Trophoblast cell (in vitro differentiated cells and primary cell): ENCODE measurements around the gene RPLP1.
A peak's percentile ranks its signal among the peaks of the same experiment; 100 is the strongest.

Experiments
- DNase-seq, 2 donors: peaks; one replicate each; pipeline ENCODE4 v3.0.0-alpha.2; 2016
- H2AFZ ChIP-seq: 2 replicates; pipeline ENCODE4 v1.6.1; 2013; ENCODE audit warnings: low read length, moderate library complexity, mild to moderate bottlenecking; ENCODE audit not compliant: insufficient read depth, poor library complexity
- H2AK5ac ChIP-seq: 2 replicates; pipeline ENCODE4 v1.6.1; 2013; ENCODE audit warnings: mild to moderate bottlenecking, low read length
- H2BK120ac ChIP-seq: 2 replicates; pipeline ENCODE4 v1.6.1; 2013; ENCODE audit warnings: low read length, mild to moderate bottlenecking, moderate library complexity; ENCODE audit not compliant: insufficient read depth, poor library complexity
- H2BK12ac ChIP-seq: 2 replicates; pipeline ENCODE4 v1.6.1; 2013; ENCODE audit warnings: mild to moderate bottlenecking, low read length, moderate library complexity
- H2BK5ac ChIP-seq: 2 replicates; pipeline ENCODE4 v1.6.1; 2013; ENCODE audit warnings: low read length, low read depth, moderate library complexity, mild to moderate bottlenecking; ENCODE audit not compliant: poor library complexity
- H3K14ac ChIP-seq: 2 replicates; pipeline ENCODE4 v1.6.1; 2013; ENCODE audit warnings: mild to moderate bottlenecking, low read length
- H3K18ac ChIP-seq: 2 replicates; pipeline ENCODE4 v1.6.1; 2013; ENCODE audit warnings: mild to moderate bottlenecking, low read length
- H3K23ac ChIP-seq: 2 replicates; pipeline ENCODE4 v1.6.1; 2013; ENCODE audit warnings: low read length
- H3K27ac ChIP-seq: 2 replicates; pipeline ENCODE4 v1.5.1; 2013; ENCODE audit warnings: low read depth, mild to moderate bottlenecking, inconsistent platforms, low read length, moderate library complexity
- H3K27me3 ChIP-seq: 2 replicates; pipeline ENCODE4 v1.6.1; 2013; ENCODE audit warnings: inconsistent platforms, mild to moderate bottlenecking, low read length, moderate library complexity; ENCODE audit not compliant: insufficient read depth
- H3K36me3 ChIP-seq, 2 experiments: 1 replicate in 1 of 2; 2 replicates in 1 of 2; pipeline ENCODE4 v1.6.1; 2013; ENCODE audit warnings: low read length in 2 of 2, mild to moderate bottlenecking in 2 of 2, moderate library complexity in 1 of 2; ENCODE audit not compliant: insufficient read depth in 2 of 2, control insufficient read depth in 1 of 2
- H3K4ac ChIP-seq: 2 replicates; pipeline ENCODE4 v1.6.1; 2013; ENCODE audit warnings: low read depth, mild to moderate bottlenecking, low read length, moderate library complexity
- H3K4me1 ChIP-seq, 2 experiments: 1 replicate in 1 of 2; 2 replicates in 1 of 2; pipeline ENCODE4 v1.6.1; 2013; ENCODE audit warnings: low read length in 2 of 2, mild to moderate bottlenecking in 2 of 2, moderate library complexity in 1 of 2; ENCODE audit not compliant: insufficient read depth in 2 of 2, control insufficient read depth in 1 of 2
- H3K4me2 ChIP-seq: 2 replicates; pipeline ENCODE4 v1.6.1; 2013; ENCODE audit warnings: inconsistent platforms, mild to moderate bottlenecking, low read length, moderate library complexity
- H3K4me3 ChIP-seq: 2 replicates; pipeline ENCODE4 v1.5.1; 2013; ENCODE audit warnings: mild to moderate bottlenecking, low read depth, low read length, inconsistent platforms
- H3K79me1 ChIP-seq: one replicate; pipeline ENCODE4 v1.6.1; 2013; ENCODE audit warnings: low read length
- H3K79me2 ChIP-seq: 2 replicates; pipeline ENCODE4 v1.6.1; 2013; ENCODE audit warnings: low read length, mild to moderate bottlenecking; ENCODE audit not compliant: control insufficient read depth, insufficient read depth, poor library complexity
- H3K9ac ChIP-seq: 2 replicates; pipeline ENCODE4 v1.6.1; 2013; ENCODE audit warnings: mild to moderate bottlenecking, low read length
- H3K9me3 ChIP-seq: 2 replicates; pipeline ENCODE4 v1.6.1; 2013; ENCODE audit warnings: low read depth, mild to moderate bottlenecking, control low read depth, inconsistent platforms, low read length; ENCODE audit not compliant: insufficient read depth
- H4K12ac ChIP-seq: 2 replicates; pipeline ENCODE4 v1.6.1; 2013; ENCODE audit warnings: low read depth, mild to moderate bottlenecking, low read length, moderate library complexity
- H4K8ac ChIP-seq: 2 replicates; pipeline ENCODE4 v1.6.1; 2013; ENCODE audit warnings: low read depth, mild to moderate bottlenecking, low read length, moderate library complexity
- H4K91ac ChIP-seq: one replicate; pipeline ENCODE4 v1.6.1; 2013; ENCODE audit warnings: low read depth, mild to moderate bottlenecking, low read length, moderate library complexity
- WGBS: extraction: QIAGEN DNeasy Blood & Tissue Kit; methylation state at CpG from one replicate; pipeline ENCODE4 v1.1.7; 2013; ENCODE audit warnings: missing lambda C conversion rate; ENCODE audit not compliant: insufficient read length, insufficient coverage; ENCODE audit errors: extremely low coverage; 5-methylcytosine and 5-hydroxymethylcytosine counted together

Gene RPLP1

DNA sequence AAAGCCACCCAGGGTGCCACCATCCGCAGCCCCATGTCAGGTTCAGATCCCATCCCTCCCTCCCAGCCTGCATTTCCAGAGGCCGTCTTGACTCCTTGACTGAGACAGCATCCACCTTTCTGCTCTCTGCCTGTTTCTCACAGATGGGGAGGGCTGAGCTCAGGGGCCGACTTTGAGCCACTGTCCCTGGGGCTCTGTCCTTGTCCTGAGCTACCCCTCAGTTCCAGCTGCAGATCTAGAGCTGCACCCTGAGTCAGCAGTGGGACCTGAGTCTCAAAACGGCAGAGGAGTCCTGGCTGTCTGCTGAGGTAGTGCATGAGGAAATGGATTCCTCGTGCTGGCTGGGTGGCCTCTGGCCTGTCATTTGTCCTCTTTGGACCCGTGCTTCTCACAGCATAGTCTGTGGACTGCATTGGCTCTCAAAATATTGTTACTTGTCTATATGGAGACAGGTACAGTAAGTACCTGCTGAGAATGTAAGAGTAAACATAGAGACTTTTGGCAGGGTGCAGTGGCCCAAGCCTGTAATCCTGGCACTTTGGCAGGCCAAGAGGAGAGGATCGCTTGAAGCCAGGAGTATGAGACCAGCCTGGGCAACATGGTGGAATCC is 22.3 kb downstream of the RPLP1 start:
- no peak overlapping the region for H3K18ac ChIP-seq
- no peak overlapping the region for H2BK120ac ChIP-seq
- H4K91ac ChIP-seq: no peak overlapping the region
- no peak overlapping the region for H3K4ac ChIP-seq
- no peak overlapping the region for H2BK12ac ChIP-seq
- no peaks in the 10 kb centered on the region for H3K36me3 ChIP-seq
- H3K79me2 ChIP-seq: no peaks in the 10 kb centered on the region
- H4K12ac ChIP-seq: no peak overlapping the region
- H2AFZ ChIP-seq: no peak overlapping the region
- H3K79me1 ChIP-seq: no peaks in the 10 kb centered on the region
- no peak overlapping the region for H3K27ac ChIP-seq
- no peak overlapping the region for H3K14ac ChIP-seq
- H2AK5ac ChIP-seq: no peak overlapping the region
- H3K23ac ChIP-seq: no peak overlapping the region
- peak in 1 of 2 donors; percentile 18 for DNase-seq
- no peaks in the 10 kb centered on the region for H3K9me3 ChIP-seq
- H2BK5ac ChIP-seq: no peak overlapping the region
- H3K27me3 ChIP-seq: no peaks in the 10 kb centered on the region
- no peaks in the 10 kb centered on the region for H3K4me1 ChIP-seq
- no peak overlapping the region for H3K9ac ChIP-seq
- H4K8ac ChIP-seq: peak overlapping the region; percentile 31
- H3K4me3 ChIP-seq: no peak overlapping the region
- H3K4me2 ChIP-seq: no peak overlapping the region
- WGBS: no CpG with 5 or more reads among the region's 7 CpGs

DNA sequence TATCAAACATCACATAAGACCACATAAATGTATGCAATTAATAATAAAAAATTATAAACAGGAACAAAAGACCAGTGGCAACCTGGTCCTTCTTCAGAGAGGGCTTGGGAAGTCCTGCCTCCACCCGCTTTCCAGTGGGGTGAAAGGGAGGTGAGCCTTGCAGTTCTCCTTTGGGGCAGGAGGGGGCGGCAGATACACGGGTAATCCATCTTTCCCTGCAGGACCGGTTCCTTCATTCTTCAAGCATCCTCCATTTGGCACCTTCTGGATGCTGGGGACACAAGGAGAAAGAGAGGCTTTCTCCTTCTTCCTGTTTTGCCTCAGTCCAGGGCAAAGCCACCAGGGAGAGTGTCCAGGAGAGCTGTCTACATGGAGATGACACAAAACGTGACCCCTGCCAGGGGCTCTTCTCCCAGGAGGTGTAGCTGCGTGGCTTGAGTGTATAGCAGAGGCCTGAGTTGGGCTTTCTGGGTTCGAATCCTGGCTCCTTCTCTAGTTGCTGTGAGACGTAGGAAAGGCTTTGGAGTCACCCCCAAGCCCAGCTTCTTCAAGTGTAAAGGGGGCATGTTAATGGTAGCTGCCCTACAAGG is 23.2 kb downstream of the RPLP1 start:
- no peak overlapping the region for H4K91ac ChIP-seq
- no peak overlapping the region for H2BK12ac ChIP-seq
- no peak overlapping the region for H4K8ac ChIP-seq
- no peaks in the 10 kb centered on the region for H3K9me3 ChIP-seq
- H3K14ac ChIP-seq: no peak overlapping the region
- H3K27me3 ChIP-seq: no peaks in the 10 kb centered on the region
- no peak overlapping the region for H3K18ac ChIP-seq
- H4K12ac ChIP-seq: no peak overlapping the region
- peak; percentile 71 to 81 for DNase-seq
- no peak overlapping the region for H3K4ac ChIP-seq
- H3K27ac ChIP-seq: no peak overlapping the region
- no peak overlapping the region for H2BK5ac ChIP-seq
- H3K4me2 ChIP-seq: no peak overlapping the region
- no peak overlapping the region for H2BK120ac ChIP-seq
- no CpG with 5 or more reads among the region's 8 CpGs for WGBS
- H3K23ac ChIP-seq: no peak overlapping the region
- H2AFZ ChIP-seq: no peak overlapping the region
- H3K79me2 ChIP-seq: no peaks in the 10 kb centered on the region
- H3K4me3 ChIP-seq: no peak overlapping the region
- no peaks in the 10 kb centered on the region for H3K79me1 ChIP-seq
- no peaks in the 10 kb centered on the region for H3K4me1 ChIP-seq
- no peaks in the 10 kb centered on the region for H3K36me3 ChIP-seq
- H2AK5ac ChIP-seq: no peak overlapping the region
- no peak overlapping the region for H3K9ac ChIP-seq

DNA sequence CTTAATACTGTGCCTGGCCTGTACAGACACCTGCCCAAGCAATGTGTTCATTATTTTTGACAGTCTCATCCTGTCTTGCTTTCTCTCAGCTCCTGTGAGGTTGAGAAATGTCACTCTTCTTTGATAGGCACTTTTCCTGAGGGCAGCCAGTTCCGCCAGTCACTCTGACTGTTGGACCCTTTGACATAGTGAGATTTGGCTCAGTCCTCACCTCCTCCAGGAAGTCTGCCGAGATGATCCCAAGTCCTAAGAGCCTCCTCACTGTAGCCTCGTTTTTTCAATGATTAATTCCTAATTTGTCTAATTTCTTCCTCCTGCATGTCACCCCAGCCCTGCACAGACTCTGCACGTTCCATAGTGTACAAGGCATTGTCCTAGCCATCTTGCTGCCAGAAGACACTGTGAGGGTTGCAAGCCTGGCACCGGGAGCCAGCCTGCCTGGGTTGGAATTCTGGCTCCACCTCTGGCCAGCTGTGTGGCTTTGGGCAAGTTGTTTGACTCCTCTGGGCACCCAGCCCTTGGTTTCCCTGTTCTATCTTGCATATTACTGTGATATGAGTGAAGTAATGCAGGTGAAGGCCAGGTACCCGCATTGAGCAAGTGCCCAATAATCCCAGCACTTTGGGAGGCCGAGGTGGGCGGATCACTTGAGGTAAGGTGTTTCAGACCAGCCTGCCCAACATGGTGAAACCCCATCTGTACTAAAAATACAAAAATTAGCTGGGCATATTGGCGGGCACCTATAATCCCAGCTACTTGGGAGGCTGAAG is 24.3 kb downstream of the RPLP1 start:
- H3K14ac ChIP-seq: no peak overlapping the region

DNA sequence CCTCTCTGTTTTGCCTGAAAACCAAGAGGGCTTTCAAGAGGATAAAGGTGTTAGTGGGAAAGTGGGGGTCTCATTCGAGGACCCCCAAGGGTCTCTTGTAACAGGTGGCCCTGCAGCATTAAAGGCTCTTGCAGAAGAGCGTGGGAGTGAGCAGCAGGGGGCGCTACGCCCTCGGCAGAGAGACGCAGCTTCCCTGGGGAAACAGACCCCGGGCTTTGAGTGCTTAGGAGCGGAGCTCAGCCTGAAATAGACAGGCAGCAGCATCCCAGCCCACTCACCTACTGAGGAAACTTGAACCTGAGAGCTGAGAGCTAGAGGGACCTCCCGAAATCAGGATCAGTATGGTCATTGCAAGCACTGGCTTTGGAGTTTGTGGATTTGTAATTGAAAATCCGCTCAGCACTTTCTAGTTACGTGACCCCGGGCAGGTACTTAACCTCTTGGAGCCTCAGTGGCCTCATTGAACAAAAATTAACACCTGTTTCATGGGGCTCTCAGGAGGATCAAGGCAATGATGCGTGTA is 25.7 kb downstream of the RPLP1 start:
- no CpG with 5 or more reads among the region's 13 CpGs for WGBS

More for the DNA sequence above, 24.3 kb downstream of the RPLP1 start:
- peak in 1 of 2 donors; percentile 56 for DNase-seq
- H3K9me3 ChIP-seq: no peaks in the 10 kb centered on the region
- no peaks in the 10 kb centered on the region for H3K36me3 ChIP-seq
- no peak overlapping the region for H2BK120ac ChIP-seq
- no peak overlapping the region for H3K27ac ChIP-seq
- H4K91ac ChIP-seq: no peak overlapping the region
- H3K27me3 ChIP-seq: no peaks in the 10 kb centered on the region
- no peak overlapping the region for H3K4me2 ChIP-seq
- no peak overlapping the region for H2AK5ac ChIP-seq
- no peak overlapping the region for H3K9ac ChIP-seq
- no peak overlapping the region for H3K4ac ChIP-seq
- H3K4me1 ChIP-seq: peaks cover 0 to 2% of the 10 kb centered on the region in 2 experiments
- no peak overlapping the region for H2AFZ ChIP-seq
- no peak overlapping the region for H4K8ac ChIP-seq
- H3K18ac ChIP-seq: no peak overlapping the region
- no peaks in the 10 kb centered on the region for H3K79me2 ChIP-seq
- no CpG with 5 or more reads among the region's 9 CpGs for WGBS
- no peak overlapping the region for H2BK12ac ChIP-seq
- no peak overlapping the region for H3K4me3 ChIP-seq
- no peak overlapping the region for H4K12ac ChIP-seq
- no peaks in the 10 kb centered on the region for H3K79me1 ChIP-seq
- H2BK5ac ChIP-seq: no peak overlapping the region
- H3K23ac ChIP-seq: no peak overlapping the region

More for the DNA sequence above, 25.7 kb downstream of the RPLP1 start:
- no peaks in the 10 kb centered on the region for H3K9me3 ChIP-seq
- no peak overlapping the region for H2BK12ac ChIP-seq
- no peak overlapping the region for H3K18ac ChIP-seq
- H3K14ac ChIP-seq: no peak overlapping the region
- H3K4ac ChIP-seq: no peak overlapping the region
- H3K4me1 ChIP-seq: peaks cover 0 to 2% of the 10 kb centered on the region in 2 experiments
- no peak overlapping the region for H4K8ac ChIP-seq
- no peak overlapping the region for H2AFZ ChIP-seq
- H3K27me3 ChIP-seq: no peaks in the 10 kb centered on the region
- no peak overlapping the region for H4K91ac ChIP-seq
- H3K79me2 ChIP-seq: no peaks in the 10 kb centered on the region
- H3K4me2 ChIP-seq: no peak overlapping the region
- no peak overlapping the region for H2BK5ac ChIP-seq
- peak; percentile 59 to 83 for DNase-seq
- no peak overlapping the region for H4K12ac ChIP-seq
- no peak overlapping the region for H3K27ac ChIP-seq
- H3K36me3 ChIP-seq: no peaks in the 10 kb centered on the region
- H3K79me1 ChIP-seq: no peaks in the 10 kb centered on the region
- no peak overlapping the region for H2BK120ac ChIP-seq
- no peak overlapping the region for H3K23ac ChIP-seq
- H2AK5ac ChIP-seq: no peak overlapping the region
- H3K4me3 ChIP-seq: no peak overlapping the region
- no peak overlapping the region for H3K9ac ChIP-seq
